LNCaP clone FGC (cell line): ENCODE measurements around the gene GALNTL6.

ENCODE experiments used
- DNase-seq: peaks from one replicate; pipeline ENCODE4 v3.0.0-alpha.2; 2011; ENCODE audit warnings: low read depth
- H3K4me3 ChIP-seq: 2 replicates; pipeline ENCODE4 v1.5.1; 2011; ENCODE audit warnings: mild to moderate bottlenecking, low read depth, low read length, control low read depth
- CTCF ChIP-seq: IDR thresholded peaks from 2 replicates; pipeline ENCODE4 v1.5.1; 2012; ENCODE audit warnings: mild to moderate bottlenecking; ENCODE audit not compliant: control insufficient read depth, insufficient read depth; ENCODE audit errors: extremely low read depth

Gene GALNTL6

GRCh38 chr4:173061160-173061559 lies 1248.0 kb downstream of the GALNTL6 start:
- no peak overlapping the region for H3K4me3 ChIP-seq
- DNase-seq: no peak
- TF ChIP-seq CTCF: no peak

- no peak for DNase-seq
- H3K4me3 ChIP-seq: no peak overlapping the region
- no peak for TF ChIP-seq CTCF
These were observed 1260.8 kb downstream of the GALNTL6 start for GRCh38 chr4:173073939-173074500.

- H3K4me3 ChIP-seq: no peak overlapping the region
- DNase-seq: no peak
These were observed 1261.3 kb downstream of the GALNTL6 start for GRCh38 chr4:173074501-173074946.

GRCh38 chr4:173076903-173077634 lies 1263.9 kb downstream of the GALNTL6 start:
- DNase-seq: no peak
- TF ChIP-seq CTCF: no peak
- H3K4me3 ChIP-seq: no peak overlapping the region

More at GRCh38 chr4:173074501-173074946, 1261.3 kb downstream of the GALNTL6 start:
- TF ChIP-seq CTCF: no peak

GRCh38 chr4:173088144-173088543 lies 1274.9 kb downstream of the GALNTL6 start:
- TF ChIP-seq CTCF: no peak
- H3K4me3 ChIP-seq: no peak overlapping the region
- DNase-seq: no peak
